OCI-LY7 (cell line): Measurements from ENCODE around the gene SEBOX. TPM values are rescaled to one million over a fixed set of nuclear protein-coding genes. Genes with fewer than 3 reads are reported as not detected.
A peak's percentile ranks its signal among the peaks of the same experiment; 100 is the strongest.

Experiments
- BruUV-seq: library from RNA; stranded (reverse); fragments of 400-500 nt; replicated peaks from 2 replicates; lab custom pipeline; 2021; lab: Mats Ljungman, UMichigan
- CTCF ChIA-PET: fragments of 300-600 bp; sonication (Branson Sonifier 250); formaldehyde crosslinking; loops from one replicate; lab custom pipeline; 2022; ENCODE audit warnings: antibody characterized with exemption; ENCODE audit not compliant: unreplicated experiment; lab: Charles Lee
- POLR2A ChIA-PET: fragments of 300-600 bp; sonication (Branson Sonifier 250); formaldehyde crosslinking; loops from one replicate; lab custom pipeline; 2022; ENCODE audit warnings: antibody characterized with exemption; lab: Charles Lee
- DNase-seq: peaks from one replicate; pipeline ENCODE4 v3.0.0-alpha.2; 2015; ENCODE audit warnings: low spot score
- H2AFZ ChIP-seq: fragments of 200-600 bp; sonication (generic), shearing (Covaris generic); 2 replicates; pipeline ENCODE4 v1.6.1; 2014; ENCODE audit warnings: mild to moderate bottlenecking, antibody characterized with exemption, low read length, moderate library complexity
- H3K27ac ChIP-seq: fragments of 200-600 bp; sonication (generic); 2 replicates; pipeline ENCODE4 v1.5.1; 2014; ENCODE audit warnings: mixed run types, low read depth, mild to moderate bottlenecking, moderate library complexity, low read length, inconsistent platforms; ENCODE audit not compliant: poor library complexity, severe bottlenecking
- H3K36me3 ChIP-seq: fragments of 200-600 bp; sonication (generic); 2 replicates; pipeline ENCODE4 v1.6.1; 2014; ENCODE audit warnings: mild to moderate bottlenecking, antibody characterized with exemption, low read length, moderate library complexity, mixed read lengths; ENCODE audit not compliant: insufficient read depth
- H3K4me1 ChIP-seq: fragments of 200-600 bp; sonication (generic); 2 replicates; pipeline ENCODE4 v1.5.1; 2014; ENCODE audit warnings: mild to moderate bottlenecking, low read length; ENCODE audit not compliant: insufficient read depth, poor library complexity, severe bottlenecking
- H3K4me2 ChIP-seq: fragments of 200-600 bp; sonication (generic); 2 replicates; pipeline ENCODE4 v1.6.1; 2014; ENCODE audit warnings: mild to moderate bottlenecking, low read length
- H3K4me3 ChIP-seq: fragments of 200-600 bp; sonication (generic); 2 replicates; pipeline ENCODE4 v1.5.1; 2014; ENCODE audit warnings: mild to moderate bottlenecking, low read depth, low read length; ENCODE audit not compliant: poor library complexity, severe bottlenecking
- H3K79me2 ChIP-seq: fragments of 200-600 bp; sonication (generic); 2 replicates; pipeline ENCODE4 v1.6.1; 2016; ENCODE audit warnings: low read depth, mild to moderate bottlenecking, low read length, moderate library complexity, mixed read lengths; ENCODE audit not compliant: insufficient read depth
- H3K9me2 ChIP-seq: fragments of 200-600 bp; sonication (generic); 2 replicates; pipeline ENCODE4 v1.6.1; 2016; ENCODE audit warnings: mild to moderate bottlenecking, low read length, mixed read lengths; ENCODE audit not compliant: insufficient read depth
- H3K9me3 ChIP-seq: fragments of 200-600 bp; sonication (generic); 2 replicates; pipeline ENCODE4 v1.6.1; 2014; ENCODE audit warnings: mild to moderate bottlenecking, mixed run types, low read length, mixed read lengths
- H4K20me1 ChIP-seq: fragments of 200-600 bp; sonication (generic); 2 replicates; pipeline ENCODE4 v1.6.1; 2014; ENCODE audit warnings: mild to moderate bottlenecking, antibody characterized with exemption, low read length, moderate library complexity, mixed read lengths; ENCODE audit not compliant: insufficient read depth
- EZH2phosphoT487 ChIP-seq: fragments of 200-600 bp; sonication (generic); IDR thresholded peaks from 2 replicates; pipeline ENCODE4 v1.6.1; 2018; ENCODE audit warnings: low read depth, borderline replicate concordance, mild to moderate bottlenecking, mixed run types, antibody characterized with exemption, low read length, moderate library complexity, mixed read lengths
- intact Hi-C: fragments of 100-400 bp; cut with micrococcal nuclease; formaldehyde crosslinking; loops from one replicate; pipeline ENCODE4 v1.10.0; 2022; ENCODE audit not compliant: unreplicated experiment
- total RNA-seq, 2 experiments: library from RNA; depleted of rRNA in 1 of 2; stranded (reverse); fragments of >200 nt in 1 of 2; shearing (Covaris generic) in 1 of 2; gene quantifications; 2 replicates each; pipeline ENCODE4 v1.2.3, GENCODE V29; 2014 to 2022
- TF ChIP-seq, protein P1 (sequence below): fragments of 200-600 bp; sonication (generic); conservative IDR thresholded peaks from 2 replicates; pipeline ENCODE4 v1.5.1; 2014; ENCODE audit warnings: mild to moderate bottlenecking, antibody characterized with exemption, low read length, moderate library complexity, mixed read lengths

Gene SEBOX
- total RNA-seq, 2 experiments from 2014 or later: not detected

DNA sequence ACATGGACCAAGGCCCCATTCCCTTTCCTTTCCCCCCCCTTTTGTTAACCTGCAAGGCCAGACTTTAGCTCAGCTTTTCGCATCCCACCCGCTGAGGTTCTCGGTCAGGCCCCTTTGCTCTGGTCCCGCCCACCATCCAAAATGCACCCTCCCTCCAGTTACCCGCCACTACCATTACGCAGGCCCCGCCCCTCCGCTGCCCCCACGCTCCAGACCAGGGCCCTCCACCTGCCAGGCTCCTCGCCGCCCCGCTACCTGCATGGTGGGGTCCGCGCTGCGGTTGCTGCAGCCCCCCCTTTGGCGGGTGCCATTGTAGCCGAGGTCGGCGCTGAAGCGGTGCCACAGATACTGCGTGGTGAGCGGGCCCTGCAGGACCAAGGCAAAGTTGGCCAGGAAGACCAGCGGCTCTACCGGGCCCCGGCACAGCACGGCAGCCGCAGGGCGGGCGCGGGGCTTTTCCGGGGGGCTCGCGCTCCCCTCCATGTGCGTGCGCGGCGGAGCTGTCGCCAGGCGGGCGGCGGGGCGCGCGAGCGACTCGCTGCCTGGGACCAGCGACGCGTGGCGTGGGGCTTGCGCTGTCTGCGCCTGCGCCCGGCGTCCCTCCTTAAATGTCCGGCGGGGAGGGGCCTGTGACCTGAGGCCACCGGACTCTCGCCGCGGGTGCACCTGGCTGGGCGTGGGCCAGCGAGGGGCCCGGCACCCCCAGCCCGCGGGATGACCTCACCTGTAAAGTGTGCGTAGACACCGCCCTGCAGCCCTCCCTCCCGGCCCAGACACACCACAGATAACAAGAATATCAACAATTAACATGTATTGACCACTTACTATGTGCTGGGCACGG is 40.9 kb upstream of the SEBOX start, which contains the start of gene SLC46A1:
TSS of gene SLC46A1 (minus strand) at position 581 of the 841 bp plus-strand sequence. CDS start at position 483, 98 bp downstream.
- Histone ChIP-seq H4K20me1 (no peaks in the 10 kb centered on the region), H2AFZ (no peak within 1 kb of the TSS), H3K27ac (no peak within 1 kb of the TSS), H3K4me3 (peak within 1 kb of the TSS; percentile 54), H3K9me3 (no peaks in the 10 kb centered on the region), H3K4me2 (peak within 1 kb of the TSS; percentile 59; the same call in 1 of the 2 replicates), H3K4me1 (no peaks in the 10 kb centered on the region), H3K79me2 (no peaks in the 10 kb centered on the region), H3K36me3 (no peaks in the 10 kb centered on the region), H3K9me2 (no peaks in the 10 kb centered on the region)
- no peak for DNase-seq
- ChIA-PET POLR2A (no interaction called here), CTCF (no interaction called here)
- TF ChIP-seq, protein P1, sequence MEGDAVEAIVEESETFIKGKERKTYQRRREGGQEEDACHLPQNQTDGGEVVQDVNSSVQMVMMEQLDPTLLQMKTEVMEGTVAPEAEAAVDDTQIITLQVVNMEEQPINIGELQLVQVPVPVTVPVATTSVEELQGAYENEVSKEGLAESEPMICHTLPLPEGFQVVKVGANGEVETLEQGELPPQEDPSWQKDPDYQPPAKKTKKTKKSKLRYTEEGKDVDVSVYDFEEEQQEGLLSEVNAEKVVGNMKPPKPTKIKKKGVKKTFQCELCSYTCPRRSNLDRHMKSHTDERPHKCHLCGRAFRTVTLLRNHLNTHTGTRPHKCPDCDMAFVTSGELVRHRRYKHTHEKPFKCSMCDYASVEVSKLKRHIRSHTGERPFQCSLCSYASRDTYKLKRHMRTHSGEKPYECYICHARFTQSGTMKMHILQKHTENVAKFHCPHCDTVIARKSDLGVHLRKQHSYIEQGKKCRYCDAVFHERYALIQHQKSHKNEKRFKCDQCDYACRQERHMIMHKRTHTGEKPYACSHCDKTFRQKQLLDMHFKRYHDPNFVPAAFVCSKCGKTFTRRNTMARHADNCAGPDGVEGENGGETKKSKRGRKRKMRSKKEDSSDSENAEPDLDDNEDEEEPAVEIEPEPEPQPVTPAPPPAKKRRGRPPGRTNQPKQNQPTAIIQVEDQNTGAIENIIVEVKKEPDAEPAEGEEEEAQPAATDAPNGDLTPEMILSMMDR: no peak
- no peak for TF ChIP-seq EZH2phosphoT487
- intact Hi-C loops: no loop called here
- no TSS peak for BruUV-seq

DNA sequence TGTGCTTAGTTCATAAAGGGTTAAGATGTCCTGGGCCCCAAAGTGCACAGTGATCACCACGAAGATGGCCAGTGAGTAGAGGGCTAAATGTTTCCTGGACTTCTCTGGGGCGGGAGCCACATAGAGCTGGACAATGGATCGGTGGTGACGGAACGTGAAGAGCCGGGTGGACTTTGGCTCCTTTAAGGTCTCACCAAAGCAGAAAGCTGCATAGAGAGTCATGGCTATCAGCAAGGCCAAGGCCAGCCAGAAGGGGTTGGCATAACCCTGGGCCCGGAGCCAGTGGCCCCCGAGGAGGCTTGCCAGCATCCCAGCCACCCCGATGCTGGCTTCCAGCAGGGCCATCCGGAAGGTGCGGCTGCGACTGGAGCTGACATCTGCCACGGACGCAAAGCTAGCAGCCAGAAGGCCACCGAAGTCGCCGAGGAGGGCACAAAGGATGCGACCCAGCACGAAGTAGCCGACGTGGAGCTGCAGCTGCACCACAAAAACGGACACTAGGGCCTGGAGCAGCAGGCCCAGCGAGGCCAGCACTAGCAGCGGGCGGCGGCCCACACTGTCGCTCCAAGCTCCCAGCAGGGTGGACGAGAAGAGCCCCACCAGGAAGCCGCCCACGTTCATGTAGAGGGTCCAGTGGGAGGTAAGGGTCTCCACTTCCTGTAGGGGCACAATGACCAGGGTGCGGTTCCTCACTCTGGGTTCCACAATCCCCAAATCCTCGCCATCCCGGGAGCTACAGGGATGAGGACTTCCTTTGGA is 40.0 kb upstream of the SEBOX start:
- H2AFZ ChIP-seq: no peak overlapping the region
- ChIA-PET CTCF (interaction anchor here (0.6 kb wide), 1 partner anchor 147 kb away, joined by 3 read pairs; no protein-coding TSS in a partner anchor), POLR2A (interaction anchor here (0.8 kb wide), 1 partner anchor 10 kb away, joined by 3 read pairs; no protein-coding TSS in a partner anchor)
- peak overlapping the region; percentile 59; the same call in 1 of the 2 replicates for H3K4me2 ChIP-seq
- no peaks in the 10 kb centered on the region for H3K9me2 ChIP-seq
- no peaks in the 10 kb centered on the region for H3K79me2 ChIP-seq
- no peaks in the 10 kb centered on the region for H3K4me1 ChIP-seq
- no peak for TF ChIP-seq EZH2phosphoT487
- TF ChIP-seq, protein P1: no peak
- no TSS peak for BruUV-seq
- H3K4me3 ChIP-seq: peak overlapping the region; percentile 54
- H3K36me3 ChIP-seq: no peaks in the 10 kb centered on the region
- DNase-seq: no peak
- no peaks in the 10 kb centered on the region for H3K9me3 ChIP-seq
- H4K20me1 ChIP-seq: no peaks in the 10 kb centered on the region
- intact Hi-C loops: no loop called here
- H3K27ac ChIP-seq: no peak overlapping the region
